Smooth muscle cell (in vitro differentiated cells): ENCODE data around the gene FLNB. TPM values are rescaled to one million over a fixed set of nuclear protein-coding genes. Genes with fewer than 3 reads are reported as not detected.

Experiments
- DNase-seq: peaks from one replicate; lab custom pipeline; 2025; ENCODE audit not compliant: unreplicated experiment; lab: John Stamatoyannopoulos, UW
- H2AFZ ChIP-seq: fragments of 200-600 bp; sonication (generic); 2 replicates; pipeline ENCODE4 v1.6.0; 2016; ENCODE audit warnings: antibody characterized with exemption, low read depth, mild to moderate bottlenecking
- H3F3A ChIP-seq: fragments of 200-600 bp; sonication (generic); 2 replicates; pipeline ENCODE4 v1.6.0; 2017; ENCODE audit warnings: antibody characterized with exemption, low read depth
- H3K27ac ChIP-seq: fragments of 200-600 bp; sonication (generic); 2 replicates; pipeline ENCODE4 v1.5.1; 2016; ENCODE audit warnings: low read depth, mild to moderate bottlenecking
- H3K27me3 ChIP-seq: fragments of 200-600 bp; sonication (generic); 2 replicates; pipeline ENCODE4 v1.6.1; 2016; ENCODE audit warnings: low read depth, mild to moderate bottlenecking
- H3K36me3 ChIP-seq: fragments of 200-600 bp; sonication (generic); 2 replicates; pipeline ENCODE4 v1.5.1; 2016; ENCODE audit warnings: low read depth
- H3K4me1 ChIP-seq: fragments of 200-600 bp; sonication (generic); 2 replicates; pipeline ENCODE4 v1.5.1; 2016; ENCODE audit warnings: low read depth
- H3K4me2 ChIP-seq: fragments of 200-600 bp; sonication (generic); 2 replicates; pipeline ENCODE4 v1.6.0; 2016; ENCODE audit warnings: mild to moderate bottlenecking
- H3K4me3 ChIP-seq: fragments of 200-600 bp; sonication (generic); 2 replicates; pipeline ENCODE4 v1.5.1; 2016; ENCODE audit warnings: mild to moderate bottlenecking
- H3K79me2 ChIP-seq: fragments of 200-600 bp; sonication (generic); 2 replicates; pipeline ENCODE4 v1.6.0; 2016; ENCODE audit warnings: low read depth, mild to moderate bottlenecking
- H3K9ac ChIP-seq: fragments of 200-600 bp; sonication (generic); 2 replicates; pipeline ENCODE4 v1.6.0; 2016; ENCODE audit warnings: low read depth
- H3K9me3 ChIP-seq: fragments of 200-600 bp; sonication (generic); replicated peaks from 2 replicates; pipeline ENCODE4 v1.5.1; 2016; ENCODE audit warnings: low read depth
- H4K20me1 ChIP-seq: fragments of 200-600 bp; sonication (generic); 2 replicates; pipeline ENCODE4 v1.6.0; 2016; ENCODE audit warnings: low read depth
- CTCF ChIP-seq: fragments of 200-600 bp; sonication (generic); IDR thresholded peaks from 2 replicates; pipeline ENCODE4 v1.5.1; 2017; ENCODE audit warnings: borderline replicate concordance, mild to moderate bottlenecking, antibody characterized with exemption; ENCODE audit not compliant: insufficient read depth, poor library complexity, severe bottlenecking
- WGBS: methylation state at CpG from one replicate; pipeline ENCODE4 v1.1.7; 2016; ENCODE audit warnings: low lambda C conversion rate; 5-methylcytosine and 5-hydroxymethylcytosine counted together
- polyA plus RNA-seq: library from polyadenylated mRNA; unstranded; fragments of >200 nt; fragmentation: Nextera tagmentation; extraction: Ambion mirVana; gene quantifications from 2 replicates; pipeline ENCODE4 v1.2.1, GENCODE V29; 2016
- total RNA-seq: library from RNA; depleted of rRNA; stranded (reverse); fragments of >200 nt; gene quantifications from 2 replicates; pipeline ENCODE4 v1.2.3, GENCODE V29; 2014

Gene FLNB
- total and polyA plus RNA-seq, 2 experiments from 2014 or later = 52.7 to 145 TPM

- 100% methylated on average over 1 of the region's 1 CpG for WGBS
- H3F3A ChIP-seq = no peaks in the 10 kb centered on the region
- no peak overlapping the region for H3K4me3 ChIP-seq
- no peaks in the 10 kb centered on the region for H3K4me1 ChIP-seq
- H3K9ac ChIP-seq = no peak overlapping the region
- H3K9me3 ChIP-seq = no peaks in the 10 kb centered on the region
- no peaks in the 10 kb centered on the region for H3K79me2 ChIP-seq
- no peak overlapping the region for H3K27ac ChIP-seq
- H2AFZ ChIP-seq = no peak overlapping the region
- no peaks in the 10 kb centered on the region for H3K27me3 ChIP-seq
- no peak overlapping the region for H3K4me2 ChIP-seq
- no peaks in the 10 kb centered on the region for H3K36me3 ChIP-seq
- TF ChIP-seq CTCF = no peak
- no peak for DNase-seq
- H4K20me1 ChIP-seq = no peaks in the 10 kb centered on the region
Measured at GRCh38 chr3:57989646-57990045, 18.6 kb upstream of the FLNB start.

DNA sequence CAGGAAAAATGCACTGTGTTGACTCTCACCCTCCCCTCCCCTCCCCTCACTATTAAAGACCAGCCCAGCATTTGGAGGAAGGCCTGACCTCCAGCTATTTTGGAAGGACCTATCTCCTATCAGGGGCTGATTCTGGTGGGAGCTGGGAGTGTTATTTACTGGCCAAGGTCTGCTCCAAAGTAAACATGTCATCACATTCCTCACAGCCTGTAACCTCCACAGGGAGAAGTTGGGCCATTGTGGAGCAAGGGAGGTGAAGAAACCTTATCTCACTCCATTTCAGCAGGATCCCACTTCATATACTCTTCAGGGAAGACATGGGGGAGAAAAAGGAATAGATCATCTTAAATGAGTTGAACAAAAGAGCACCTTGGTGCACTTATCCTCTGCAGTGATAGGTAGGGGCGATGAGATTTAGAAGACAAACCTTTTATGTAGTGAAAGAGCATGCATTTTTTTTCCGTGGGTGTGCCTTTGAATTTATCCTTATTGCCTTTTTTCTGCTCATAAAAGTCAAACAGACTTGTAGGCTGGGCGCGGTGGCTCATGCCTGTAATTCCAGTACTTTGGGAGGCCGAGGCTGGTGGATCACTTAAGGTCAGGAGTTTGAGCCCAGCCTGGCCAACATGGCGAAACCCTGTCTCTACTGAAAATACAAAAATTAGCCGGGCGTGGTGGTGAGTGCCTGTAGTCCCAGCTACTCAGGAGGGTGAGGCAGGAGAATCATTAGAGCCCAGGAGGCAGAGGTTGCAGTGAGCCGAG, 15.6 kb upstream of the FLNB start:
- Histone ChIP-seq H3K36me3 (no peaks in the 10 kb centered on the region), H4K20me1 (no peaks in the 10 kb centered on the region), H2AFZ (no peak overlapping the region), H3K9ac (no peak overlapping the region), H3K27ac (no peak overlapping the region), H3K4me1 (no peaks in the 10 kb centered on the region), H3K27me3 (no peaks in the 10 kb centered on the region), H3K9me3 (no peaks in the 10 kb centered on the region), H3K4me3 (no peak overlapping the region), H3F3A (no peaks in the 10 kb centered on the region), H3K79me2 (no peaks in the 10 kb centered on the region), H3K4me2 (no peak overlapping the region)
- 67% methylated on average over 9 of the region's 9 CpGs for WGBS
- no peak for DNase-seq
- no peak for TF ChIP-seq CTCF

- Histone ChIP-seq H3K27me3 (no peaks in the 10 kb centered on the region), H4K20me1 (no peaks in the 10 kb centered on the region), H3F3A (peaks cover 3% of the 10 kb centered on the region), H3K9ac (peak overlapping the region; percentile 23), H3K4me1 (no peaks in the 10 kb centered on the region), H2AFZ (no peak overlapping the region), H3K36me3 (no peaks in the 10 kb centered on the region), H3K79me2 (no peaks in the 10 kb centered on the region), H3K4me3 (no peak overlapping the region), H3K4me2 (peak overlapping the region; percentile 53), H3K9me3 (no peaks in the 10 kb centered on the region), H3K27ac (peak overlapping the region; percentile 86)
- no peak for TF ChIP-seq CTCF
- WGBS = 30% methylated on average over 10 of the region's 10 CpGs
- no peak for DNase-seq
Measured at GRCh38 chr3:57998366-57999283, 9.6 kb upstream of the FLNB start.
